ENCODE measurements around the gene MRGPRX1. TPM values are rescaled to one million over a fixed set of nuclear protein-coding genes. Genes with fewer than 3 reads are reported as not detected.

Gene MRGPRX1
- total and polyA plus RNA-seq, 2 of the 13 experiments (the other 11 are each of a cell fraction or from before 2014, with no cell fraction given): not detected

DNA sequence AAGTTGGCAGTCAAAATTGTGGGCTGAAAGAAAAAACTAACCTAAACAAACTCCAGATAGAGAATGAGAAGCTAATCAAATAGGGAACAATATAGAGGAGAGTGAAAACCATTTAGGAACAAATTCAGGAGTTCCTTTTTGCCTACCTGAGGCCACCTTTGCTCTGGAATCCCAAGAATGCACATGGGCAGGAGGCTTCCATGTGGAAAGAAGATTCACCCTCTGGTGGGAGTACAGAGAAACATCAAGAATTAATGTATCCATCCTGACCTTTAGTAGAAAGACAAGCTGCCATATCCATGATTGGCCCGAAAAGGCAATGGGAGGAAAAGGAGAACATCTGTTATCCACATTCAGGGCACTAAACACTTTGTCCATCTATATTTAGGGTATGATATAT is 35.0 kb upstream of the MRGPRX1 start:
- ChIA-PET CTCF (ENCODE audit: low intra/inter-chr PET ratio, low total read pairs) (no interaction called here), POLR2A (no interaction called here)
- Histone ChIP-seq H3K9me3 (ENCODE audit: low read length) (no peaks in the 10 kb centered on the region), H3K4me1 (ENCODE audit: insufficient read depth, low read length) (no peaks in the 10 kb centered on the region), H3K4me3 (replicated peaks in 1 of 3; ENCODE audit: insufficient read depth in 1 of 3, low read depth in 2 of 3, low read length in 3 of 3) (no peak overlapping the region), H4K20me1 (ENCODE audit: insufficient read depth, low read length) (no peaks in the 10 kb centered on the region), H3K36me3 (replicated peaks in 1 of 2; ENCODE audit: control insufficient read depth in 1 of 2, insufficient read depth in 2 of 2, low read length in 2 of 2) (no peaks in the 10 kb centered on the region), H3K79me2 (ENCODE audit: insufficient read depth, low read length) (no peaks in the 10 kb centered on the region), H3K27me3 (ENCODE audit: control insufficient read depth in 1 of 2, insufficient read depth in 2 of 2, low read length in 2 of 2) (peaks cover 0 to 16% of the 10 kb centered on the region in 2 experiments; a peak in 1 of 5 replicates), H3K9ac (ENCODE audit: insufficient read depth, low read depth, low read length) (no peak overlapping the region), H3K27ac (ENCODE audit: extremely low read length, insufficient read depth, low read length) (no peak overlapping the region), H3K4me2 (ENCODE audit: low read depth, low read length) (no peak overlapping the region), H2AFZ (ENCODE audit: low read length) (no peak overlapping the region)
- FAIRE-seq: no peak
- intact Hi-C loops (cut with micrococcal nuclease; ENCODE audit: unreplicated experiment) (no loop called here), in situ Hi-C loops (cut with HindIII; ENCODE audit: extremely low pct_ligation_motif_present, low pct_unique_long_range_greater_than_20kb) (no loop called here)
- no TSS peak for BruUV-seq (replicated peaks)
- WGBS (ENCODE audit: low lambda C conversion rate): 0% methylated on average over 1 of the region's 1 CpG
- no peak for DNase-seq (ENCODE audit: low spot score)
- ATAC-seq: no peak
- TF ChIP-seq, protein P1, sequence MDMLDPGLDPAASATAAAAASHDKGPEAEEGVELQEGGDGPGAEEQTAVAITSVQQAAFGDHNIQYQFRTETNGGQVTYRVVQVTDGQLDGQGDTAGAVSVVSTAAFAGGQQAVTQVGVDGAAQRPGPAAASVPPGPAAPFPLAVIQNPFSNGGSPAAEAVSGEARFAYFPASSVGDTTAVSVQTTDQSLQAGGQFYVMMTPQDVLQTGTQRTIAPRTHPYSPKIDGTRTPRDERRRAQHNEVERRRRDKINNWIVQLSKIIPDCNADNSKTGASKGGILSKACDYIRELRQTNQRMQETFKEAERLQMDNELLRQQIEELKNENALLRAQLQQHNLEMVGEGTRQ (IDR thresholded peaks at IDR 0.05; ENCODE audit: low read depth, low read length): no peak
- TF ChIP-seq, protein P1 (CRISPR knock-in tag; IDR thresholded peaks at IDR 0.05; ENCODE audit: borderline replicate concordance): no peak
- TF ChIP-seq CENPT (CRISPR knock-in tag; IDR thresholded peaks at IDR 0.05; ENCODE audit: low read depth) (no peak), ZFP62 (CRISPR knock-in tag; IDR thresholded peaks at IDR 0.05) (no peak), ZEB1 (IDR thresholded peaks at IDR 0.05; ENCODE audit: insufficient replicate concordance, low read depth) (no peak), MTF2 (CRISPR knock-in tag; IDR thresholded peaks at IDR 0.05; ENCODE audit: borderline replicate concordance) (no peak), ATF7 (IDR thresholded peaks at IDR 0.05) (no peak), ATF7 (CRISPR knock-in tag; IDR thresholded peaks at IDR 0.05) (no peak), PHB2 (IDR thresholded peaks at IDR 0.05; ENCODE audit: partially characterized antibody) (no peak), IRX3 (CRISPR knock-in tag; IDR thresholded peaks at IDR 0.05; ENCODE audit: borderline replicate concordance, low read depth) (no peak), ZBTB38 (CRISPR knock-in tag; IDR thresholded peaks at IDR 0.05) (no peak), RORA (CRISPR knock-in tag; IDR thresholded peaks at IDR 0.05) (no peak), ZNF329 (CRISPR knock-in tag; IDR thresholded peaks at IDR 0.05; ENCODE audit: low read depth) (no peak)
- TF ChIP-seq, protein P2, sequence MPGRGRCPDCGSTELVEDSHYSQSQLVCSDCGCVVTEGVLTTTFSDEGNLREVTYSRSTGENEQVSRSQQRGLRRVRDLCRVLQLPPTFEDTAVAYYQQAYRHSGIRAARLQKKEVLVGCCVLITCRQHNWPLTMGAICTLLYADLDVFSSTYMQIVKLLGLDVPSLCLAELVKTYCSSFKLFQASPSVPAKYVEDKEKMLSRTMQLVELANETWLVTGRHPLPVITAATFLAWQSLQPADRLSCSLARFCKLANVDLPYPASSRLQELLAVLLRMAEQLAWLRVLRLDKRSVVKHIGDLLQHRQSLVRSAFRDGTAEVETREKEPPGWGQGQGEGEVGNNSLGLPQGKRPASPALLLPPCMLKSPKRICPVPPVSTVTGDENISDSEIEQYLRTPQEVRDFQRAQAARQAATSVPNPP (CRISPR knock-in tag; IDR thresholded peaks at IDR 0.05): no peak
- TF ChIP-seq, protein P3, sequence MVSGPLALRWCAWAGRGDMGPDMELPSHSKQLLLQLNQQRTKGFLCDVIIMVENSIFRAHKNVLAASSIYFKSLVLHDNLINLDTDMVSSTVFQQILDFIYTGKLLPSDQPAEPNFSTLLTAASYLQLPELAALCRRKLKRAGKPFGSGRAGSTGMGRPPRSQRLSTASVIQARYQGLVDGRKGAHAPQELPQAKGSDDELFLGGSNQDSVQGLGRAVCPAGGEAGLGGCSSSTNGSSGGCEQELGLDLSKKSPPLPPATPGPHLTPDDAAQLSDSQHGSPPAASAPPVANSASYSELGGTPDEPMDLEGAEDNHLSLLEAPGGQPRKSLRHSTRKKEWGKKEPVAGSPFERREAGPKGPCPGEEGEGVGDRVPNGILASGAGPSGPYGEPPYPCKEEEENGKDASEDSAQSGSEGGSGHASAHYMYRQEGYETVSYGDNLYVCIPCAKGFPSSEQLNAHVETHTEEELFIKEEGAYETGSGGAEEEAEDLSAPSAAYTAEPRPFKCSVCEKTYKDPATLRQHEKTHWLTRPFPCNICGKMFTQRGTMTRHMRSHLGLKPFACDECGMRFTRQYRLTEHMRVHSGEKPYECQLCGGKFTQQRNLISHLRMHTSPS (CRISPR knock-in tag; IDR thresholded peaks at IDR 0.05; ENCODE audit: low read depth): no peak
- TF ChIP-seq, protein P4, sequence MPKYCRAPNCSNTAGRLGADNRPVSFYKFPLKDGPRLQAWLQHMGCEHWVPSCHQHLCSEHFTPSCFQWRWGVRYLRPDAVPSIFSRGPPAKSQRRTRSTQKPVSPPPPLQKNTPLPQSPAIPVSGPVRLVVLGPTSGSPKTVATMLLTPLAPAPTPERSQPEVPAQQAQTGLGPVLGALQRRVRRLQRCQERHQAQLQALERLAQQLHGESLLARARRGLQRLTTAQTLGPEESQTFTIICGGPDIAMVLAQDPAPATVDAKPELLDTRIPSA (CRISPR knock-in tag; IDR thresholded peaks at IDR 0.05; ENCODE audit: borderline replicate concordance): no peak
- TF ChIP-seq, protein P5, sequence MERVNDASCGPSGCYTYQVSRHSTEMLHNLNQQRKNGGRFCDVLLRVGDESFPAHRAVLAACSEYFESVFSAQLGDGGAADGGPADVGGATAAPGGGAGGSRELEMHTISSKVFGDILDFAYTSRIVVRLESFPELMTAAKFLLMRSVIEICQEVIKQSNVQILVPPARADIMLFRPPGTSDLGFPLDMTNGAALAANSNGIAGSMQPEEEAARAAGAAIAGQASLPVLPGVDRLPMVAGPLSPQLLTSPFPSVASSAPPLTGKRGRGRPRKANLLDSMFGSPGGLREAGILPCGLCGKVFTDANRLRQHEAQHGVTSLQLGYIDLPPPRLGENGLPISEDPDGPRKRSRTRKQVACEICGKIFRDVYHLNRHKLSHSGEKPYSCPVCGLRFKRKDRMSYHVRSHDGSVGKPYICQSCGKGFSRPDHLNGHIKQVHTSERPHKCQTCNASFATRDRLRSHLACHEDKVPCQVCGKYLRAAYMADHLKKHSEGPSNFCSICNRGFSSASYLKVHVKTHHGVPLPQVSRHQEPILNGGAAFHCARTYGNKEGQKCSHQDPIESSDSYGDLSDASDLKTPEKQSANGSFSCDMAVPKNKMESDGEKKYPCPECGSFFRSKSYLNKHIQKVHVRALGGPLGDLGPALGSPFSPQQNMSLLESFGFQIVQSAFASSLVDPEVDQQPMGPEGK (CRISPR knock-in tag; IDR thresholded peaks at IDR 0.05): no peak

All from HepG2 (cell line).